ENCODE measurements around the gene ZBTB7C. TPM values are rescaled to one million over a fixed set of nuclear protein-coding genes. Genes with fewer than 3 reads are reported as not detected.

The ZBTB7C gene
- total and polyA plus RNA-seq, 9 donors, result 1.5 to 26.6 (median 15.7) TPM

GRCh38 chr18:47981830-47982229, 427.4 kb downstream of the ZBTB7C start:
- intact Hi-C loops (cut with DNase I), result no loop called here
- TF ChIP-seq, protein P1, sequence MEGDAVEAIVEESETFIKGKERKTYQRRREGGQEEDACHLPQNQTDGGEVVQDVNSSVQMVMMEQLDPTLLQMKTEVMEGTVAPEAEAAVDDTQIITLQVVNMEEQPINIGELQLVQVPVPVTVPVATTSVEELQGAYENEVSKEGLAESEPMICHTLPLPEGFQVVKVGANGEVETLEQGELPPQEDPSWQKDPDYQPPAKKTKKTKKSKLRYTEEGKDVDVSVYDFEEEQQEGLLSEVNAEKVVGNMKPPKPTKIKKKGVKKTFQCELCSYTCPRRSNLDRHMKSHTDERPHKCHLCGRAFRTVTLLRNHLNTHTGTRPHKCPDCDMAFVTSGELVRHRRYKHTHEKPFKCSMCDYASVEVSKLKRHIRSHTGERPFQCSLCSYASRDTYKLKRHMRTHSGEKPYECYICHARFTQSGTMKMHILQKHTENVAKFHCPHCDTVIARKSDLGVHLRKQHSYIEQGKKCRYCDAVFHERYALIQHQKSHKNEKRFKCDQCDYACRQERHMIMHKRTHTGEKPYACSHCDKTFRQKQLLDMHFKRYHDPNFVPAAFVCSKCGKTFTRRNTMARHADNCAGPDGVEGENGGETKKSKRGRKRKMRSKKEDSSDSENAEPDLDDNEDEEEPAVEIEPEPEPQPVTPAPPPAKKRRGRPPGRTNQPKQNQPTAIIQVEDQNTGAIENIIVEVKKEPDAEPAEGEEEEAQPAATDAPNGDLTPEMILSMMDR (IDR thresholded peaks at IDR 0.05), result no peak
- no peak for TF ChIP-seq POLR2A (IDR thresholded peaks at IDR 0.05)

DNA sequence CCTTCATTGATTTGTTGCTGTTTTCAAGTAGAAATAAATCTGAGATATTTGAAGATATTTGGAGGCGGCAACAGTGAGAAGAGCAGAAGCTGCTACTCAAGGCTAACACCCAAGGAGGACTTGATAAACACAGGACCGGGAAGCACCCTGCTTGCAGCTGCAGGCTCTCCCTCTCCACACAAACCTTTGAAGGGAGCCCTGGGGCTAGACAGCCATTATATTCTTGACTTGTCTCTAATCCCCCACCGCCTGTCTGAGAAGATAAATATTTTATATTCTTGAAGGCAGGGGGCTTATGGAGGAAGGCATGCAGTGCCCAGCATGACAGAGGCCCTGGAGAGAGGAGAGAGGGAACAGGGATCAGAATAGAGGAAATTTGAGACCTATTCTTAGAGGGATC, 427.9 kb downstream of the ZBTB7C start:
- H3K9me3 ChIP-seq, result no peaks in the 10 kb centered on the region
- H3K36me3 ChIP-seq, result no peaks in the 10 kb centered on the region
- no peak for DNase-seq
- H3K4me1 ChIP-seq (ENCODE audit: insufficient read depth), result no peaks in the 10 kb centered on the region
- no peak overlapping the region for H3K4me3 ChIP-seq
- no peak overlapping the region for H3K27ac ChIP-seq
- TF ChIP-seq EP300 (IDR thresholded peaks at IDR 0.05), result no peak
- TF ChIP-seq POLR2A (IDR thresholded peaks at IDR 0.05), result no peak
- 43 to 51% (median 44%) methylated on average over 3 of the region's 3 CpGs for WGBS, 3 donors
- no peaks in the 10 kb centered on the region for H3K27me3 ChIP-seq
- intact Hi-C loops (cut with DNase I), result no loop called here

More at GRCh38 chr18:47981830-47982229, 427.4 kb downstream of the ZBTB7C start:
- no peaks in the 10 kb centered on the region for H3K4me1 ChIP-seq (ENCODE audit: insufficient read depth)
- H3K4me3 ChIP-seq, result no peak overlapping the region
- no peaks in the 10 kb centered on the region for H3K36me3 ChIP-seq
- no peaks in the 10 kb centered on the region for H3K9me3 ChIP-seq
- no peak overlapping the region for H3K27ac ChIP-seq
- no peaks in the 10 kb centered on the region for H3K27me3 ChIP-seq
- WGBS, 3 donors, result 97 to 98% (median 97%) methylated on average over 4 of the region's 4 CpGs
- DNase-seq, result no peak

- intact Hi-C loops (cut with DNase I), result no loop called here
- WGBS, 3 donors, result 57 to 68% (median 68%) methylated on average over 5 of the region's 5 CpGs
These were observed 429.5 kb downstream of the ZBTB7C start for GRCh38 chr18:47979611-47980200.

DNA sequence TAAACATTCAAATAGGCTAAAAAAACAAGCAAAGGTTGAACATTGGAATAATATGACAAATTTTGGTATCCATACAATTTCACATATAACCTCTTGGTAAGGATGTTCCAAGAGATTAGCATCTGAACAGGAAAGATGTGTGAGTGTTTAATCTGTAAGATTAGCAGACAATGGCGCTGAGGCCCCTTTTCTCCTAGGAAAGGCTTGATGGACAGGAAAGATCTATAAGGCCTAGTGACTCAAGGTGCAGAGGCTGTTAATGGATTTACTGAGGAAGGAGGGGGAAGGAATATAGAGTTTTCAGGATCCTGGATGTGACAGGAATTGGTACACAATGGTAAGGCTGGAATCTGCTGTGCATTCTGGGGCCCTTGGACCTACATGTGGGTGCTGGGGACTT, 430.6 kb downstream of the ZBTB7C start:
- Histone ChIP-seq H3K36me3 (no peaks in the 10 kb centered on the region), H3K4me1 (ENCODE audit: insufficient read depth) (no peaks in the 10 kb centered on the region), H3K9me3 (no peaks in the 10 kb centered on the region), H3K4me3 (no peak overlapping the region), H3K27ac (no peak overlapping the region), H3K27me3 (no peaks in the 10 kb centered on the region)
- intact Hi-C loops (cut with DNase I), result no loop called here
- no peak for DNase-seq
- TF ChIP-seq EP300 (IDR thresholded peaks at IDR 0.05) (no peak), POLR2A (IDR thresholded peaks at IDR 0.05) (no peak)
- TF ChIP-seq, protein P1 (IDR thresholded peaks at IDR 0.05), result no peak
- WGBS, 3 donors, result 93 to 97% (median 95%) methylated on average over 1 of the region's 1 CpG

More at GRCh38 chr18:47979611-47980200, 429.5 kb downstream of the ZBTB7C start:
- DNase-seq, result no peak
- Histone ChIP-seq H3K4me1 (ENCODE audit: insufficient read depth) (no peaks in the 10 kb centered on the region), H3K9me3 (no peaks in the 10 kb centered on the region), H3K27ac (no peak overlapping the region), H3K36me3 (no peaks in the 10 kb centered on the region), H3K27me3 (no peaks in the 10 kb centered on the region), H3K4me3 (no peak overlapping the region)
- no peak for TF ChIP-seq EP300 (IDR thresholded peaks at IDR 0.05)
- no peak for TF ChIP-seq POLR2A (IDR thresholded peaks at IDR 0.05)
- TF ChIP-seq, protein P1 (IDR thresholded peaks at IDR 0.05), result no peak

DNA sequence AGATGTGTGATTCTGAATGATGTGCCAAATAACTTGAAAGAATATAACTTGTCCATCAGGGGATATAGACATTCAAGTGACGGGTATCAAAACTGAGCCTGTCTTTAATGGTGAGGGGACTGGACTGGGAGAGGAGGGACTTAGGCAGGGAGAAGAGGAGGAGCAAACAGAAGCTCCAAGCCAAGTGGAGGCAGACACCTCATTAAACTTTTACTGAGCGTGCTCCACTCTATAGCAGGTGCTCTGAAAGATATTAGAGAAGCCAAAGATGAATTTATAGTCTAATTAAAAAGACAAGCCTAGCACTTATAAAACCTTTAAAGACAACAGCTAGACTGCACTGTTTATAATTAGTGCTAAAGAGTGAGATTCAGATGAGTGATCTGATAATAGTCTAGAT, 431.0 kb downstream of the ZBTB7C start:
- Histone ChIP-seq H3K36me3 (no peaks in the 10 kb centered on the region), H3K27ac (no peak overlapping the region), H3K9me3 (no peaks in the 10 kb centered on the region), H3K27me3 (no peaks in the 10 kb centered on the region), H3K4me3 (no peak overlapping the region), H3K4me1 (ENCODE audit: insufficient read depth) (no peaks in the 10 kb centered on the region)
- 78 to 97% (median 96%) methylated on average over 2 of the region's 2 CpGs for WGBS, 3 donors
- DNase-seq, result no peak
- no peak for TF ChIP-seq EP300 (IDR thresholded peaks at IDR 0.05)
- TF ChIP-seq, protein P1 (IDR thresholded peaks at IDR 0.05), result no peak
- no peak for TF ChIP-seq POLR2A (IDR thresholded peaks at IDR 0.05)
- intact Hi-C loops (cut with DNase I), result no loop called here
